Memory B cell (primary cell): ENCODE results near the gene UBL5.

Experiments
- ATAC-seq: fragments of 150-1000 bp; cut with Tn5 transposase; 2 replicates; pipeline ENCODE4 v1.10.0; 2021; ENCODE audit warnings: low read depth, mild to moderate bottlenecking, moderate library complexity
- DNase-seq, 2 donors: peaks; one replicate each; pipeline ENCODE4 v3.0.0; 2022; ENCODE audit warnings: low spot score in 2 of 2
- H3K27ac Mint-ChIP-seq: one replicate; pipeline ENCODE4 v1.8.0; 2022; ENCODE audit warnings: mild to moderate bottlenecking, moderate library complexity, mixed read lengths
- H3K27me3 Mint-ChIP-seq: one replicate; pipeline ENCODE4 v1.8.0; 2022; ENCODE audit warnings: mixed read lengths
- H3K36me3 Mint-ChIP-seq: one replicate; pipeline ENCODE4 v1.8.0; 2022; ENCODE audit warnings: mild to moderate bottlenecking, mixed read lengths
- H3K4me1 Mint-ChIP-seq: one replicate; pipeline ENCODE4 v1.8.0; 2022; ENCODE audit warnings: mixed read lengths
- H3K4me3 Mint-ChIP-seq: one replicate; pipeline ENCODE4 v1.8.0; 2022; ENCODE audit warnings: mild to moderate bottlenecking, moderate library complexity, mixed read lengths
- H3K9me3 Mint-ChIP-seq: one replicate; pipeline ENCODE4 v1.8.0; 2022; ENCODE audit warnings: mixed read lengths

The UBL5 gene

GRCh38 chr19:9854282-9854846, 26.6 kb downstream of the UBL5 start:
- no peak overlapping the region for H3K4me3 Mint-ChIP-seq

GRCh38 chr19:9856609-9857008, 28.9 kb downstream of the UBL5 start:
- H3K4me1 Mint-ChIP-seq = peaks cover 16% of the 10 kb centered on the region

More at GRCh38 chr19:9854282-9854846, 26.6 kb downstream of the UBL5 start:
- H3K9me3 Mint-ChIP-seq = peaks cover 2% of the 10 kb centered on the region
- DNase-seq = no peak
- no peak overlapping the region for H3K27ac Mint-ChIP-seq
- peaks cover 16% of the 10 kb centered on the region for H3K4me1 Mint-ChIP-seq
- no peak for ATAC-seq
- peaks cover 2% of the 10 kb centered on the region for H3K27me3 Mint-ChIP-seq
- peaks cover 7% of the 10 kb centered on the region for H3K36me3 Mint-ChIP-seq

GRCh38 chr19:9857076-9857721, 29.5 kb downstream of the UBL5 start:
- H3K27ac Mint-ChIP-seq = no peak overlapping the region
- peaks cover 2% of the 10 kb centered on the region for H3K27me3 Mint-ChIP-seq

More at GRCh38 chr19:9856609-9857008, 28.9 kb downstream of the UBL5 start:
- DNase-seq (no peak), ATAC-seq (no peak)
- Mint-ChIP-seq H3K27ac (no peak overlapping the region), H3K9me3 (peaks cover 2% of the 10 kb centered on the region), H3K27me3 (peaks cover 2% of the 10 kb centered on the region), H3K36me3 (peaks cover 5% of the 10 kb centered on the region), H3K4me3 (no peak overlapping the region)

GRCh38 chr19:9857920-9858746, 30.4 kb downstream of the UBL5 start:
- peaks cover 4% of the 10 kb centered on the region for H3K36me3 Mint-ChIP-seq
- no peak overlapping the region for H3K4me3 Mint-ChIP-seq
- H3K27ac Mint-ChIP-seq = no peak overlapping the region
- H3K9me3 Mint-ChIP-seq = peaks cover 2% of the 10 kb centered on the region
- peaks cover 2% of the 10 kb centered on the region for H3K27me3 Mint-ChIP-seq
- ATAC-seq = peak; percentile 42
- no peak for DNase-seq
- H3K4me1 Mint-ChIP-seq = peaks cover 16% of the 10 kb centered on the region

More at GRCh38 chr19:9857076-9857721, 29.5 kb downstream of the UBL5 start:
- DNase-seq (no peak), ATAC-seq (no peak)
- peaks cover 16% of the 10 kb centered on the region for H3K4me1 Mint-ChIP-seq
- peaks cover 2% of the 10 kb centered on the region for H3K9me3 Mint-ChIP-seq
- H3K36me3 Mint-ChIP-seq = peaks cover 5% of the 10 kb centered on the region
- no peak overlapping the region for H3K4me3 Mint-ChIP-seq

- no peak overlapping the region for H3K27ac Mint-ChIP-seq
- peaks cover 2% of the 10 kb centered on the region for H3K27me3 Mint-ChIP-seq
- DNase-seq = no peak
- no peak for ATAC-seq
- peaks cover 3% of the 10 kb centered on the region for H3K36me3 Mint-ChIP-seq
- H3K4me3 Mint-ChIP-seq = no peak overlapping the region
- H3K9me3 Mint-ChIP-seq = peaks cover 1% of the 10 kb centered on the region
- peaks cover 16% of the 10 kb centered on the region for H3K4me1 Mint-ChIP-seq
These were observed 31.0 kb downstream of the UBL5 start for GRCh38 chr19:9858766-9859165.

GRCh38 chr19:9860407-9860806, 32.7 kb downstream of the UBL5 start:
- DNase-seq (no peak), ATAC-seq (no peak)
- Mint-ChIP-seq H3K27ac (no peak overlapping the region), H3K9me3 (no peaks in the 10 kb centered on the region), H3K36me3 (peaks cover 1% of the 10 kb centered on the region), H3K4me1 (peaks cover 16% of the 10 kb centered on the region), H3K4me3 (no peak overlapping the region), H3K27me3 (peaks cover 2% of the 10 kb centered on the region)

- Mint-ChIP-seq H3K27ac (no peak overlapping the region), H3K9me3 (no peaks in the 10 kb centered on the region), H3K36me3 (peaks cover 1% of the 10 kb centered on the region), H3K4me3 (no peak overlapping the region), H3K27me3 (peaks cover 2% of the 10 kb centered on the region), H3K4me1 (peaks cover 16% of the 10 kb centered on the region)
- no peak for ATAC-seq
- no peak for DNase-seq
These were observed 33.8 kb downstream of the UBL5 start for GRCh38 chr19:9861503-9861902.

GRCh38 chr19:9862938-9863337, 35.2 kb downstream of the UBL5 start:
- Mint-ChIP-seq H3K27ac (no peak overlapping the region), H3K4me3 (no peak overlapping the region), H3K4me1 (peaks cover 7% of the 10 kb centered on the region), H3K9me3 (no peaks in the 10 kb centered on the region), H3K36me3 (peaks cover 1% of the 10 kb centered on the region), H3K27me3 (peaks cover 3% of the 10 kb centered on the region)
- ATAC-seq (no peak), DNase-seq (no peak)

- ATAC-seq = no peak
- Mint-ChIP-seq H3K27ac (no peak overlapping the region), H3K4me1 (no peaks in the 10 kb centered on the region), H3K27me3 (peaks cover 3% of the 10 kb centered on the region), H3K9me3 (no peaks in the 10 kb centered on the region), H3K4me3 (no peak overlapping the region), H3K36me3 (no peaks in the 10 kb centered on the region)
- no peak for DNase-seq
These were observed 36.0 kb downstream of the UBL5 start for GRCh38 chr19:9863759-9864158.

- ATAC-seq = no peak
- H3K27me3 Mint-ChIP-seq = peaks cover 2% of the 10 kb centered on the region
- no peaks in the 10 kb centered on the region for H3K4me1 Mint-ChIP-seq
- no peak for DNase-seq
- H3K9me3 Mint-ChIP-seq = no peaks in the 10 kb centered on the region
- H3K27ac Mint-ChIP-seq = no peak overlapping the region
- H3K36me3 Mint-ChIP-seq = no peaks in the 10 kb centered on the region
- H3K4me3 Mint-ChIP-seq = no peak overlapping the region
These were observed 38.2 kb downstream of the UBL5 start for GRCh38 chr19:9865732-9866501.

- ATAC-seq (no peak), DNase-seq (no peak)
- Mint-ChIP-seq H3K27ac (no peak overlapping the region), H3K9me3 (no peaks in the 10 kb centered on the region), H3K36me3 (no peaks in the 10 kb centered on the region), H3K27me3 (peaks cover 4% of the 10 kb centered on the region), H3K4me1 (no peaks in the 10 kb centered on the region), H3K4me3 (no peak overlapping the region)
These were observed 41.4 kb downstream of the UBL5 start for GRCh38 chr19:9868983-9869617.

GRCh38 chr19:9871626-9872338, 44.1 kb downstream of the UBL5 start:
- no peaks in the 10 kb centered on the region for H3K36me3 Mint-ChIP-seq
- H3K4me3 Mint-ChIP-seq = no peak overlapping the region
- no peak overlapping the region for H3K27ac Mint-ChIP-seq
- DNase-seq (no peak), ATAC-seq (no peak)
- peaks cover 10% of the 10 kb centered on the region for H3K27me3 Mint-ChIP-seq
- no peaks in the 10 kb centered on the region for H3K9me3 Mint-ChIP-seq
- H3K4me1 Mint-ChIP-seq = no peaks in the 10 kb centered on the region

- H3K9me3 Mint-ChIP-seq = no peaks in the 10 kb centered on the region
- DNase-seq (no peak), ATAC-seq (no peak)
- no peaks in the 10 kb centered on the region for H3K36me3 Mint-ChIP-seq
- no peak overlapping the region for H3K27ac Mint-ChIP-seq
- H3K27me3 Mint-ChIP-seq = peaks cover 8% of the 10 kb centered on the region
- H3K4me1 Mint-ChIP-seq = no peaks in the 10 kb centered on the region
- H3K4me3 Mint-ChIP-seq = no peak overlapping the region
These were observed 45.0 kb downstream of the UBL5 start for GRCh38 chr19:9872618-9873242.
